Tibial nerve (tissue), 3 donors: ENCODE results near the gene CTDSP2.

ENCODE experiments used
- CTCF ChIP-seq, 5 experiments: fragments of 200-600 bp in 3 of 5; fragments of 450-650 bp in 2 of 5; sonication (generic) in 3 of 5; IDR thresholded peaks; one replicate each; pipeline ENCODE4 v1.5.1; 2016 to 2019; ENCODE audit warnings: antibody characterized with exemption in 5 of 5, mild to moderate bottlenecking in 3 of 5, moderate library complexity in 2 of 5
- POLR2A ChIP-seq, 2 donors: fragments of 450-650 bp; IDR thresholded peaks; one replicate each; pipeline ENCODE4 v1.6.1; 2017; ENCODE audit warnings: antibody characterized with exemption in 2 of 2, mild to moderate bottlenecking in 2 of 2, moderate library complexity in 2 of 2

DNA sequence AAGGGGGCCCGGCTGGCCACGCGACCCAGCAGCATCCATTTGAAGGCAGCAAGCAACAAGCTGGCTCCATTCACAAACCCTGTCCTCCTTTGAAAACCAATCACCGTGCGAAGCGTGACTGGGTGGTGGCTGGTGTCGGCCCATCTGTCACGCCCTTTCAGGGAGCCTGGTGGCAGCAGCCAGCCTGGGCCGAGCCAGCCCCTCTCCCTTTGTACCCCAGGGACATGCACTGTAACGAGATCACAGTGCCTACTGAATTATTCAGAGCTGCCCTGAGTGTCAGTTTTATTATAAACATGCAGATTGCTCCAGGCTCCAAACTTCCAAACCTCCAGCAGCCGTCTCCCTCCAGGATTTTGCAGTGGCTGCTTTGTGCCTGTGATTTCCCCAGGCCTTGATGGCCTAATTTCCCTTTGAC lies 22.3 kb upstream of the CTDSP2 start:
- TF ChIP-seq CTCF (IDR thresholded peaks at IDR 0.05) (no peak), POLR2A (IDR thresholded peaks at IDR 0.05) (no peak)
